NCI-H1092 (cell line): Measurements from ENCODE around the gene CCDC7.
"Not testable (repeated sequence)": the region's sequence is repeated elsewhere in the genome, so short reads cannot be mapped to it uniquely, and the experiment has no call there.

Experiments used
- DNase-seq: peaks from one replicate; lab custom pipeline; 2025; lab: John Stamatoyannopoulos, UW

The CCDC7 gene

GRCh38 chr10:32445740-32446535 is at the start of gene CCDC7:
Gene CCDC7 (plus strand): TSS chr10:32446140. CDS start chr10:32451643, 5,503 bp downstream.
- DNase-seq: peak; percentile 68

GRCh38 chr10:32397163-32397562 is 48.8 kb upstream of the CCDC7 start:
- DNase-seq: not testable (repeated sequence)

- DNase-seq: not testable (repeated sequence)
Observed at GRCh38 chr10:32399720-32400119, 46.2 kb upstream of the CCDC7 start.

- no peak for DNase-seq
Observed at GRCh38 chr10:32400961-32401360, 45.0 kb upstream of the CCDC7 start.

GRCh38 chr10:32402499-32402898 is 43.4 kb upstream of the CCDC7 start:
- no peak for DNase-seq

- DNase-seq: no peak
Observed at GRCh38 chr10:32403091-32403490, 42.8 kb upstream of the CCDC7 start.

GRCh38 chr10:32408690-32409089 is 37.2 kb upstream of the CCDC7 start:
- no peak for DNase-seq

- DNase-seq: no peak
Observed at GRCh38 chr10:32409741-32410140, 36.2 kb upstream of the CCDC7 start.

GRCh38 chr10:32410569-32410968 is 35.4 kb upstream of the CCDC7 start:
- DNase-seq: no peak

GRCh38 chr10:32411797-32412498 is 34.0 kb upstream of the CCDC7 start:
- no peak for DNase-seq

GRCh38 chr10:32412499-32412853 is 33.5 kb upstream of the CCDC7 start:
- DNase-seq: no peak

GRCh38 chr10:32413513-32413912 is 32.4 kb upstream of the CCDC7 start:
- no peak for DNase-seq

- no peak for DNase-seq
Observed at GRCh38 chr10:32415361-32415760, 30.6 kb upstream of the CCDC7 start.

GRCh38 chr10:32417911-32418547 is 27.9 kb upstream of the CCDC7 start:
- DNase-seq: no peak

- DNase-seq: no peak
Observed at GRCh38 chr10:32418572-32418971, 27.4 kb upstream of the CCDC7 start.

GRCh38 chr10:32419615-32420014 is 26.3 kb upstream of the CCDC7 start:
- DNase-seq: no peak

GRCh38 chr10:32426186-32426585 is 19.8 kb upstream of the CCDC7 start:
- DNase-seq: no peak

GRCh38 chr10:32433542-32433941 is 12.4 kb upstream of the CCDC7 start:
- no peak for DNase-seq

- DNase-seq: no peak
Observed at GRCh38 chr10:32436215-32436614, 9.7 kb upstream of the CCDC7 start.

GRCh38 chr10:32437334-32437733 is 8.6 kb upstream of the CCDC7 start:
- DNase-seq: no peak

GRCh38 chr10:32445036-32445435 is 904 bp upstream of the CCDC7 start:
- DNase-seq: no peak

GRCh38 chr10:32446536-32447406 is 831 bp downstream of the CCDC7 start:
- DNase-seq: no peak
